Liver (tissue), 9 donors: ENCODE measurements around the gene FBN2. TPM values are rescaled to one million over a fixed set of nuclear protein-coding genes. Genes with fewer than 3 reads are reported as not detected.

ENCODE experiments used
- DNase-seq: peaks from one replicate; pipeline ENCODE4 v3.0.0-alpha.2; 2017; ENCODE audit warnings: low spot score
- H3K27ac ChIP-seq, 2 donors: one replicate each; pipeline ENCODE4 v1.7.0; 2013; ENCODE audit warnings: inconsistent platforms in 2 of 2, low read length in 2 of 2, control low read depth in 1 of 2, low read depth in 1 of 2, mild to moderate bottlenecking in 1 of 2
- H3K27me3 ChIP-seq, 4 donors: one replicate each; pipeline versions ENCODE4 v1.6.1 to v1.7.0; 2013; ENCODE audit warnings: low read length in 3 of 4, inconsistent platforms in 1 of 4, mild to moderate bottlenecking in 1 of 4, moderate library complexity in 1 of 4; ENCODE audit not compliant: control insufficient read depth in 4 of 4, insufficient read depth in 4 of 4
- H3K36me3 ChIP-seq, 4 donors: one replicate each; pipeline versions ENCODE4 v1.6.1 to v1.7.0; 2013; ENCODE audit warnings: low read length in 3 of 4, mild to moderate bottlenecking in 3 of 4, low read depth in 1 of 4, moderate library complexity in 1 of 4; ENCODE audit not compliant: control insufficient read depth in 4 of 4, insufficient read depth in 3 of 4
- H3K4me1 ChIP-seq, 4 donors: one replicate each; pipeline versions ENCODE4 v1.6.1 to v1.7.0; 2013; ENCODE audit warnings: low read length in 3 of 4, mild to moderate bottlenecking in 3 of 4, moderate library complexity in 1 of 4; ENCODE audit not compliant: control insufficient read depth in 4 of 4, insufficient read depth in 4 of 4
- H3K4me3 ChIP-seq, 3 donors: one replicate each; pipeline versions ENCODE4 v1.6.1 to v1.7.0; 2013; ENCODE audit warnings: low read length in 3 of 3, control low read depth in 1 of 3, low read depth in 1 of 3, mild to moderate bottlenecking in 1 of 3
- H3K9ac ChIP-seq, 2 donors: one replicate each; pipeline ENCODE4 v1.7.0; 2013; ENCODE audit warnings: low read length in 2 of 2, mild to moderate bottlenecking in 2 of 2, moderate library complexity in 2 of 2, control low read depth in 1 of 2, low read depth in 1 of 2
- H3K9me3 ChIP-seq, 4 donors: one replicate each; pipeline versions ENCODE4 v1.6.1 to v1.7.0; 2013; ENCODE audit warnings: low read length in 3 of 4; ENCODE audit not compliant: control insufficient read depth in 4 of 4
- FOXA1 ChIP-seq: IDR thresholded peaks from 2 replicates; pipeline ENCODE4 v1.6.1; 2016; ENCODE audit warnings: antibody characterized with exemption
- FOXA2 ChIP-seq: IDR thresholded peaks from 2 replicates; pipeline ENCODE4 v1.6.1; 2016; ENCODE audit warnings: antibody characterized with exemption
- GABPA ChIP-seq, 2 donors: IDR thresholded peaks in 1 of 2; conservative IDR thresholded peaks in 1 of 2; 2 replicates each; pipeline ENCODE4 v1.6.1; 2016; ENCODE audit warnings: antibody characterized with exemption in 2 of 2, mild to moderate bottlenecking in 1 of 2, moderate library complexity in 1 of 2
- HNF4A ChIP-seq, 2 donors: conservative IDR thresholded peaks; 2 replicates each; pipeline ENCODE4 v1.6.1; 2016; ENCODE audit warnings: antibody characterized with exemption in 2 of 2, mild to moderate bottlenecking in 2 of 2
- HNF4G ChIP-seq: IDR thresholded peaks from 2 replicates; pipeline ENCODE4 v1.6.1; 2016; ENCODE audit warnings: antibody characterized with exemption
- NR2F2 ChIP-seq: IDR thresholded peaks from 2 replicates; pipeline ENCODE4 v1.6.1; 2016; ENCODE audit warnings: antibody characterized with exemption
- RXRA ChIP-seq, 2 donors: IDR thresholded peaks; 2 replicates each; pipeline ENCODE4 v1.6.1; 2017 to 2018; ENCODE audit warnings: antibody characterized with exemption in 2 of 2, mild to moderate bottlenecking in 1 of 2
- SP1 ChIP-seq: IDR thresholded peaks from 2 replicates; pipeline ENCODE4 v1.6.1; 2018; ENCODE audit warnings: antibody characterized with exemption, mild to moderate bottlenecking
- TAF1 ChIP-seq: conservative IDR thresholded peaks from 2 replicates; pipeline ENCODE4 v1.6.1; 2016; ENCODE audit warnings: antibody characterized with exemption, mild to moderate bottlenecking
- YY1 ChIP-seq: IDR thresholded peaks from 2 replicates; pipeline ENCODE4 v1.6.1; 2016; ENCODE audit warnings: antibody characterized with exemption, mild to moderate bottlenecking
- WGBS: extraction: QIAGEN DNeasy Blood & Tissue Kit; methylation state at CpG from one replicate; pipeline ENCODE4 v1.1.7; 2013; 5-methylcytosine and 5-hydroxymethylcytosine counted together
- polyA plus RNA-seq, 2 donors: library from polyadenylated mRNA; stranded (reverse) in 1 of 2; unstranded in 1 of 2; fragments of 200-250 nt in 1 of 2; fragments of >200 nt in 1 of 2; fragmentation: Nextera tagmentation in 1 of 2; extraction: Ambion mirVana in 1 of 2; gene quantifications; one replicate each; pipeline versions ENCODE4 v1.2.1 to v1.2.3, GENCODE V29; 2013 to 2015
- total RNA-seq, 2 donors: library from RNA; depleted of rRNA; stranded (reverse); fragments of >200 nt; gene quantifications; one replicate each; pipeline ENCODE4 v1.2.3, GENCODE V29; 2014
- TF ChIP-seq, protein P1 (sequence below): IDR thresholded peaks from 2 replicates; pipeline ENCODE4 v1.6.1; 2016; ENCODE audit warnings: antibody characterized with exemption, mild to moderate bottlenecking
- TF ChIP-seq, protein P2 (sequence below): IDR thresholded peaks from 2 replicates; pipeline ENCODE4 v1.6.1; 2016; ENCODE audit warnings: antibody characterized with exemption
- TF ChIP-seq, protein P3 (sequence below): fragments of 150-350 bp; IDR thresholded peaks from 2 replicates; pipeline ENCODE4 v1.5.1; 2017; ENCODE audit warnings: improper control_type of control experiment, low read depth, low read length; ENCODE audit not compliant: missing input control
- donor health status: healthy.
- donor health status: healthy.
- donor health status: healthy.
- donor health status: healthy.
- donor health status: healthy.

Gene FBN2
- total and polyA plus RNA-seq, 4 donors: 0.08 to 4.1 (median 0.47) TPM

DNA sequence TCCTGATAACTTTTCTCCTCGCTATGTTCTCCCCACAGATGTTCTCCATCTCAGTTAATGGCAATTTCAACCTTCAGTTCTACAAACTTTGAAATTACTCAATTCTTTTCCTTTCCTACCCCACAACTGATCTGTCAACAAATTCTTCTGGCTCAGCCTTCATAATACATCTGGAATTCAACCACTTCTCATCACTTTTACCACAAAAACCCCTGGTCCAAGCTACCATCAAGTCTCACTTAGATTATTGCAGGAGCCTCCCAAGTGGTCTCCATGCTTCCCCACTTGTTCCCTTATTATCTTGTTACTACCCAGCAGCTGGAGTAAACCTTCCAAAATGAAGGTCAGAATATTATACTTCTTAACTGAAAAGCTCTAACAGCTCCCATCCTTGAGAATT, 110.1 kb downstream of the FBN2 start:
- Histone ChIP-seq H3K9me3 (no peaks in the 10 kb centered on the region), H3K9ac (no peak overlapping the region), H3K27ac (no peak overlapping the region), H3K36me3 (no peaks in the 10 kb centered on the region), H3K4me3 (no peak overlapping the region), H3K27me3 (peaks cover 0 to 2% (median 0%) of the 10 kb centered on the region in 4 donors), H3K4me1 (no peaks in the 10 kb centered on the region)
- 85% methylated on average over 1 of the region's 1 CpG for WGBS
- TF ChIP-seq, protein P1, sequence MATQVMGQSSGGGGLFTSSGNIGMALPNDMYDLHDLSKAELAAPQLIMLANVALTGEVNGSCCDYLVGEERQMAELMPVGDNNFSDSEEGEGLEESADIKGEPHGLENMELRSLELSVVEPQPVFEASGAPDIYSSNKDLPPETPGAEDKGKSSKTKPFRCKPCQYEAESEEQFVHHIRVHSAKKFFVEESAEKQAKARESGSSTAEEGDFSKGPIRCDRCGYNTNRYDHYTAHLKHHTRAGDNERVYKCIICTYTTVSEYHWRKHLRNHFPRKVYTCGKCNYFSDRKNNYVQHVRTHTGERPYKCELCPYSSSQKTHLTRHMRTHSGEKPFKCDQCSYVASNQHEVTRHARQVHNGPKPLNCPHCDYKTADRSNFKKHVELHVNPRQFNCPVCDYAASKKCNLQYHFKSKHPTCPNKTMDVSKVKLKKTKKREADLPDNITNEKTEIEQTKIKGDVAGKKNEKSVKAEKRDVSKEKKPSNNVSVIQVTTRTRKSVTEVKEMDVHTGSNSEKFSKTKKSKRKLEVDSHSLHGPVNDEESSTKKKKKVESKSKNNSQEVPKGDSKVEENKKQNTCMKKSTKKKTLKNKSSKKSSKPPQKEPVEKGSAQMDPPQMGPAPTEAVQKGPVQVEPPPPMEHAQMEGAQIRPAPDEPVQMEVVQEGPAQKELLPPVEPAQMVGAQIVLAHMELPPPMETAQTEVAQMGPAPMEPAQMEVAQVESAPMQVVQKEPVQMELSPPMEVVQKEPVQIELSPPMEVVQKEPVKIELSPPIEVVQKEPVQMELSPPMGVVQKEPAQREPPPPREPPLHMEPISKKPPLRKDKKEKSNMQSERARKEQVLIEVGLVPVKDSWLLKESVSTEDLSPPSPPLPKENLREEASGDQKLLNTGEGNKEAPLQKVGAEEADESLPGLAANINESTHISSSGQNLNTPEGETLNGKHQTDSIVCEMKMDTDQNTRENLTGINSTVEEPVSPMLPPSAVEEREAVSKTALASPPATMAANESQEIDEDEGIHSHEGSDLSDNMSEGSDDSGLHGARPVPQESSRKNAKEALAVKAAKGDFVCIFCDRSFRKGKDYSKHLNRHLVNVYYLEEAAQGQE: no peak
- no peak for TF ChIP-seq GABPA (IDR thresholded peaks at IDR 0.05 in 1 of 2, conservative IDR thresholded peaks at IDR 0.05 in 1 of 2)
- TF ChIP-seq SP1: no peak
- TF ChIP-seq RXRA (IDR thresholded peaks at IDR 0.05): no peak
- no peak for TF ChIP-seq HNF4G
- TF ChIP-seq, protein P2, sequence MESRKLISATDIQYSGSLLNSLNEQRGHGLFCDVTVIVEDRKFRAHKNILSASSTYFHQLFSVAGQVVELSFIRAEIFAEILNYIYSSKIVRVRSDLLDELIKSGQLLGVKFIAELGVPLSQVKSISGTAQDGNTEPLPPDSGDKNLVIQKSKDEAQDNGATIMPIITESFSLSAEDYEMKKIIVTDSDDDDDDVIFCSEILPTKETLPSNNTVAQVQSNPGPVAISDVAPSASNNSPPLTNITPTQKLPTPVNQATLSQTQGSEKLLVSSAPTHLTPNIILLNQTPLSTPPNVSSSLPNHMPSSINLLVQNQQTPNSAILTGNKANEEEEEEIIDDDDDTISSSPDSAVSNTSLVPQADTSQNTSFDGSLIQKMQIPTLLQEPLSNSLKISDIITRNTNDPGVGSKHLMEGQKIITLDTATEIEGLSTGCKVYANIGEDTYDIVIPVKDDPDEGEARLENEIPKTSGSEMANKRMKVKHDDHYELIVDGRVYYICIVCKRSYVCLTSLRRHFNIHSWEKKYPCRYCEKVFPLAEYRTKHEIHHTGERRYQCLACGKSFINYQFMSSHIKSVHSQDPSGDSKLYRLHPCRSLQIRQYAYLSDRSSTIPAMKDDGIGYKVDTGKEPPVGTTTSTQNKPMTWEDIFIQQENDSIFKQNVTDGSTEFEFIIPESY: no peak
- TF ChIP-seq FOXA1: no peak
- no peak for TF ChIP-seq TAF1
- TF ChIP-seq YY1: no peak
- no peak for DNase-seq

DNA sequence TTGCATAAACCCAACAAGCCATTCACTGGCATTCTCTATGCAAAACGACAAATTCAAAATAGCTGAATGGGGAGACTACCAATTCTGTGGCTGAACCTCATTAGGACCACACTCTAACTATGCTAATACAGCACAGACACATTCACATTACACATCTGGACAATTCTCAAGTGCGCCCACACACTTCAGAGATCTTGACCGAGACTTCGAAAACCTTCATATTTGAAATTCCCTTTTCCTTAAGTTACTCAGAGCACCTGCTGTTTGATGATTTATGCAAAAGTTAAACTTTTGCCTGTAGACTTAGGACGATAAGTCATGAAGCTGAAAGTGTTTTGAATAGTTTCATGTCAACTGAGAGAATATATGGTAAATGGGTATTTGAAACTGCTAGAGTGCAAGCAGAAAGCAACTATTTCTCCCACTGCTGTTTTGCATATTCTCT, 111.9 kb downstream of the FBN2 start:
- TF ChIP-seq HNF4A (conservative IDR thresholded peaks at IDR 0.05) (no peak), NR2F2 (no peak), FOXA2 (no peak), RXRA (IDR thresholded peaks at IDR 0.05) (no peak)
- TF ChIP-seq, protein P1: no peak
- TF ChIP-seq, protein P3, sequence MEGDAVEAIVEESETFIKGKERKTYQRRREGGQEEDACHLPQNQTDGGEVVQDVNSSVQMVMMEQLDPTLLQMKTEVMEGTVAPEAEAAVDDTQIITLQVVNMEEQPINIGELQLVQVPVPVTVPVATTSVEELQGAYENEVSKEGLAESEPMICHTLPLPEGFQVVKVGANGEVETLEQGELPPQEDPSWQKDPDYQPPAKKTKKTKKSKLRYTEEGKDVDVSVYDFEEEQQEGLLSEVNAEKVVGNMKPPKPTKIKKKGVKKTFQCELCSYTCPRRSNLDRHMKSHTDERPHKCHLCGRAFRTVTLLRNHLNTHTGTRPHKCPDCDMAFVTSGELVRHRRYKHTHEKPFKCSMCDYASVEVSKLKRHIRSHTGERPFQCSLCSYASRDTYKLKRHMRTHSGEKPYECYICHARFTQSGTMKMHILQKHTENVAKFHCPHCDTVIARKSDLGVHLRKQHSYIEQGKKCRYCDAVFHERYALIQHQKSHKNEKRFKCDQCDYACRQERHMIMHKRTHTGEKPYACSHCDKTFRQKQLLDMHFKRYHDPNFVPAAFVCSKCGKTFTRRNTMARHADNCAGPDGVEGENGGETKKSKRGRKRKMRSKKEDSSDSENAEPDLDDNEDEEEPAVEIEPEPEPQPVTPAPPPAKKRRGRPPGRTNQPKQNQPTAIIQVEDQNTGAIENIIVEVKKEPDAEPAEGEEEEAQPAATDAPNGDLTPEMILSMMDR: no peak
- H3K27me3 ChIP-seq: peaks cover 0 to under 1% (median 0%) of the 10 kb centered on the region in 4 donors
- 81% methylated on average over 5 of the region's 5 CpGs for WGBS
- H3K4me3 ChIP-seq: no peak overlapping the region
- H3K9ac ChIP-seq: no peak overlapping the region
- no peaks in the 10 kb centered on the region for H3K36me3 ChIP-seq
- DNase-seq: no peak
- no peak overlapping the region for H3K27ac ChIP-seq
- H3K9me3 ChIP-seq: no peaks in the 10 kb centered on the region
- no peaks in the 10 kb centered on the region for H3K4me1 ChIP-seq
